ENCODE data around the gene KRT86. TPM values are rescaled to one million over a fixed set of nuclear protein-coding genes. Genes with fewer than 3 reads are reported as not detected.

KRT86 gene
- total and polyA plus RNA-seq, 2 of the 13 experiments (the other 11 are each of a cell fraction or from before 2014, with no cell fraction given) = not detected

DNA sequence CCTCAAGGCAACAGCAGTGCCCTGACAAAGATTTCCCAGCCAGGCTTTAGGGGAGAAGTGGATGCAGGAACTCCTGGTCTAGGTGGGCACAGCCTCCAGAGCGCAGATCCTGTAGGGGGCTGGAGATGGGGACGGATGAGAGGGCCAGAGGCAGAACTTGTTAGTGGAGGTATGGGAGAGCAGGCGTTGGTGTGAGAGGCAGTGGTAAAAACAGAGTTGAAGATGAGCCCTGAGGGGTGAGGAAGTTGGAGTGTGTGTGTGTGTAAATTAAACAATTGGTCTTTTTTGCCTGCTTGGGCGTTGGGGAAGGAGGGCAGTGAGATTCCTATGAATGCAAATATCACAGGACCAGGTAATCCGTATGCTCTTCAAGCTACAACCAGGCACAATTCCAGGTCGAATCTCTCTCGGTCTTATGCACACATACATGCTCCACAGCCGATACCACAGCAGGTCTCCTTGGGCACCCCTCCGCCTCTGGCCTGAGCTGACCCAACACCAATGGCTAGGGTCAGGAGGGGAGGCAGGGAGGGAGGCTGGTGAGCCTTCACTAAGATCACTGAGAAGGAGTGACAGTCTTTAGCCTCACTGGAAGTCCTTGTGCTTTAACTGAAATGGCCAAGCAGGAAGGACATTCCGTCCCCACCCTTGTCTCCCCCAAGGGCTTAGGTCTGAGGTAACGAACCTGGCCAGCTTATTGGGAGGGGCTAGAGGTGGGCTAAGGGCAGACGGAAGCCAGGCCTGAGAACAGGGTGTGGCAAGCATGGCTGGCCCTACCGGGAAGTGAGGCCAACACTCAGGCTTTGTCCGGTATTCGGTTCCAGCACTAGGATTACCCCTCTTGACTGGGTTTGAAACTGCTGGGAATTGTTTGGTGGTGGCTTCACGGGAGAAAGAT, 42.9 kb upstream of the KRT86 start (continued):
- no peak for TF ChIP-seq ZNF777 (CRISPR knock-in tag; IDR thresholded peaks at IDR 0.05)
- TF ChIP-seq ZNF615 (CRISPR knock-in tag; IDR thresholded peaks at IDR 0.05; ENCODE audit: borderline replicate concordance) = no peak
- no peak for TF ChIP-seq HMGXB4 (CRISPR knock-in tag; IDR thresholded peaks at IDR 0.05; ENCODE audit: borderline replicate concordance in 1 of 2, low read depth in 1 of 2)
- TF ChIP-seq ZC3H4 (CRISPR knock-in tag; IDR thresholded peaks at IDR 0.05; ENCODE audit: borderline replicate concordance) = no peak
- TF ChIP-seq GABPB1 (CRISPR knock-in tag; IDR thresholded peaks at IDR 0.05) = no peak
- TF ChIP-seq ZNF138 (CRISPR knock-in tag; IDR thresholded peaks at IDR 0.05; ENCODE audit: low read depth) = no peak
- no peak for TF ChIP-seq TGIF2 (CRISPR knock-in tag; IDR thresholded peaks at IDR 0.05)
- TF ChIP-seq, protein P1, sequence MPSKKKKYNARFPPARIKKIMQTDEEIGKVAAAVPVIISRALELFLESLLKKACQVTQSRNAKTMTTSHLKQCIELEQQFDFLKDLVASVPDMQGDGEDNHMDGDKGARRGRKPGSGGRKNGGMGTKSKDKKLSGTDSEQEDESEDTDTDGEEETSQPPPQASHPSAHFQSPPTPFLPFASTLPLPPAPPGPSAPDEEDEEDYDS (CRISPR knock-in tag; IDR thresholded peaks at IDR 0.05) = no peak

GRCh38 chr12:52232203-52232673, 42.2 kb upstream of the KRT86 start:
- FAIRE-seq (no peak), DNase-seq (ENCODE audit: low spot score) (no peak), ATAC-seq (no peak)
- Histone ChIP-seq H3K4me3 (replicated peaks in 1 of 3; ENCODE audit: insufficient read depth in 1 of 3, low read depth in 2 of 3, low read length in 3 of 3) (no peak overlapping the region), H3K27ac (ENCODE audit: extremely low read length, insufficient read depth, low read length) (no peak overlapping the region), H3K4me2 (ENCODE audit: low read depth, low read length) (no peak overlapping the region), H3K9me3 (ENCODE audit: low read length) (no peaks in the 10 kb centered on the region), H3K4me1 (ENCODE audit: insufficient read depth, low read length) (no peaks in the 10 kb centered on the region), H3K27me3 (ENCODE audit: control insufficient read depth in 1 of 2, insufficient read depth in 2 of 2, low read length in 2 of 2) (peaks cover 0 to 47% of the 10 kb centered on the region in 2 experiments; a peak in 4 of 5 replicates), H3K9ac (ENCODE audit: insufficient read depth, low read depth, low read length) (no peak overlapping the region), H4K20me1 (ENCODE audit: insufficient read depth, low read length) (no peaks in the 10 kb centered on the region), H3K79me2 (ENCODE audit: insufficient read depth, low read length) (no peaks in the 10 kb centered on the region), H2AFZ (ENCODE audit: low read length) (no peak overlapping the region), H3K36me3 (replicated peaks in 1 of 2; ENCODE audit: control insufficient read depth in 1 of 2, insufficient read depth in 2 of 2, low read length in 2 of 2) (no peaks in the 10 kb centered on the region)
- intact Hi-C loops (cut with micrococcal nuclease; ENCODE audit: unreplicated experiment) = no loop called here
- in situ Hi-C loops (cut with HindIII; ENCODE audit: extremely low pct_ligation_motif_present, low pct_unique_long_range_greater_than_20kb) = no loop called here
- ChIA-PET POLR2A (no interaction called here), CTCF (ENCODE audit: low intra/inter-chr PET ratio, low total read pairs) (no interaction called here)
- no TSS peak for BruUV-seq (replicated peaks)
- WGBS (ENCODE audit: low lambda C conversion rate) = 34% methylated on average over 9 of the region's 12 CpGs
- TF ChIP-seq ZNF292 (CRISPR knock-in tag; IDR thresholded peaks at IDR 0.05; ENCODE audit: borderline replicate concordance, low read depth) (no peak), ZNF383 (CRISPR knock-in tag; IDR thresholded peaks at IDR 0.05; ENCODE audit: borderline replicate concordance) (no peak), E2F2 (CRISPR knock-in tag; IDR thresholded peaks at IDR 0.05; ENCODE audit: borderline replicate concordance) (no peak), ZNF629 (CRISPR knock-in tag; conservative IDR thresholded peaks at IDR 0.05) (no peak)
- TF ChIP-seq, protein P2, sequence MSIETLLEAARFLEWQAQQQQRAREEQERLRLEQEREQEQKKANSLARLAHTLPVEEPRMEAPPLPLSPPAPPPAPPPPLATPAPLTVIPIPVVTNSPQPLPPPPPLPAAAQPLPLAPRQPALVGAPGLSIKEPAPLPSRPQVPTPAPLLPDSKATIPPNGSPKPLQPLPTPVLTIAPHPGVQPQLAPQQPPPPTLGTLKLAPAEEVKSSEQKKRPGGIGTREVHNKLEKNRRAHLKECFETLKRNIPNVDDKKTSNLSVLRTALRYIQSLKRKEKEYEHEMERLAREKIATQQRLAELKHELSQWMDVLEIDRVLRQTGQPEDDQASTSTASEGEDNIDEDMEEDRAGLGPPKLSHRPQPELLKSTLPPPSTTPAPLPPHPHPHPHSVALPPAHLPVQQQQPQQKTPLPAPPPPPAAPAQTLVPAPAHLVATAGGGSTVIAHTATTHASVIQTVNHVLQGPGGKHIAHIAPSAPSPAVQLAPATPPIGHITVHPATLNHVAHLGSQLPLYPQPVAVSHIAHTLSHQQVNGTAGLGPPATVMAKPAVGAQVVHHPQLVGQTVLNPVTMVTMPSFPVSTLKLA (IDR thresholded peaks at IDR 0.05) = no peak

Measured in HepG2 (cell line).